Endothelial cell of umbilical vein (primary cell): ENCODE results near the gene OSBPL1A.

ENCODE experiments used
- CTCF ChIP-seq, 2 donors: IDR thresholded peaks; 1 replicate in 1 of 2; 2 replicates in 1 of 2; pipeline ENCODE4 v1.5.1; 2011; ENCODE audit warnings: low read length in 2 of 2, mild to moderate bottlenecking in 2 of 2, moderate library complexity in 2 of 2, control low read depth in 1 of 2, inconsistent platforms in 1 of 2, low read depth in 1 of 2; ENCODE audit not compliant: insufficient read depth in 1 of 2; ENCODE audit errors: extremely low read depth in 1 of 2
- EZH2 ChIP-seq: IDR thresholded peaks from 2 replicates; pipeline ENCODE4 v1.6.1; 2012; ENCODE audit warnings: borderline replicate concordance, low read depth, mild to moderate bottlenecking, moderate library complexity, low read length, inconsistent platforms; ENCODE audit not compliant: severe bottlenecking
- JUN ChIP-seq: IDR thresholded peaks from 2 replicates; pipeline ENCODE4 v1.6.1; 2011; ENCODE audit warnings: borderline replicate concordance, low read depth; ENCODE audit not compliant: insufficient read length, insufficient read depth
- MYC ChIP-seq: IDR thresholded peaks from one replicate; pipeline ENCODE4 v1.6.1; 2011; ENCODE audit warnings: mild to moderate bottlenecking, low read depth, low read length
- POLR2A ChIP-seq: IDR thresholded peaks from 2 replicates; pipeline ENCODE4 v1.6.1; 2012; ENCODE audit warnings: low read depth, mild to moderate bottlenecking, control low read depth, low read length
- POLR2AphosphoS5 ChIP-seq: IDR thresholded peaks from 2 replicates; pipeline ENCODE4 v1.6.1; 2012; ENCODE audit warnings: low read depth, mild to moderate bottlenecking, control low read depth, low read length, moderate library complexity; ENCODE audit not compliant: insufficient read depth

GRCh38 chr18:24395049-24395795 is 2.4 kb downstream of the OSBPL1A start:
- no peak for TF ChIP-seq CTCF (IDR thresholded peaks at IDR 0.05; ENCODE audit: extremely low read depth in 1 of 2, insufficient read depth in 1 of 2, low read depth in 1 of 2, low read length in 2 of 2)
- TF ChIP-seq POLR2AphosphoS5 = no peak
- TF ChIP-seq POLR2A = no peak
- TF ChIP-seq JUN = no peak
- no peak for TF ChIP-seq EZH2
- TF ChIP-seq MYC = no peak
